C4-2B (cell line): ENCODE data around the gene DNAH7.

Experiments
- CTCF ChIP-seq: fragments of 450-650 bp; conservative IDR thresholded peaks from 2 replicates; pipeline ENCODE4 v1.5.1; 2017; ENCODE audit warnings: mild to moderate bottlenecking
- ZFX ChIP-seq: fragments of 450-650 bp; IDR thresholded peaks from 2 replicates; pipeline ENCODE4 v1.6.1; 2017

GRCh38 chr2:195945056-195945455, 123.6 kb downstream of the DNAH7 start:
- TF ChIP-seq CTCF (no peak), ZFX (no peak)
